Fibroblast of peridontal ligament (primary cell): Measurements from ENCODE around the gene THADA.
A peak's percentile ranks its signal among the peaks of the same experiment; 100 is the strongest.

Source experiments
- DNase-seq: peaks from one replicate; pipeline ENCODE4 v3.0.0-alpha.2; 2010; ENCODE audit errors: extremely low read depth

THADA gene

DNA sequence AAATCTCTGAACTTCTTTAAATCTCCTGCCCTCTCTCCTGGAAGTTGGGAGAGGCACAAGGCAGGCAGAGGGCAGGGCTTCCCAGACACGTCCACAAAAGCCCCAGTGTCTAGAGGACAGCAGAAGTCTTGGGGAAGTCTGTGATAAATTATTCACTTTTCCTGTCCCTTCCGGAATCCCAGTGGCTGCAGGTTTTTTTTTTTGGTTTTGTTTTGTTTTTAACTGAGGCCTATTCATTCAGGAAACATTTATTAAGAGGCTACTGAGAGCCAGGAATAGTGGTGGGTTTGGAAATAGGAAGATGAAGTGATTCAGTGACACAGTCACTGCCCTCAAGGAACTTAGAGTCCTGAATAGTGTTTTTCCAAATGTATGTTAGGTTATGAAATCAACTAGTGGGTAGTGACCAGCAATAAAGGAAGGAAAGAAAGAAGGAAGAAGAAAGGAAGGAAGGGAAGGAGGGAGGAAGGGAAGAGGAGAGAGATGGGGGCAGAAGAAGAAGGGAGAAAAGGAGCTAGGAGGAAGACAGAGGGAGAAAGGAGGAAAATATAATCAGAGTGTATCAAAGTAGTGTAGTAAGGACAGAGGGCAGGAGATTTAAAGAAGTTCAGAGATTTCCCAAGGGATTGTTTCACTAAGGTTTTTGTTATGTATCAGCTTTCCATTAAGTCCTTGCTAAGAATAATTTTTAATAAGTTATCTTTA is 270.6 kb downstream of the THADA start:
- no peak for DNase-seq

DNA sequence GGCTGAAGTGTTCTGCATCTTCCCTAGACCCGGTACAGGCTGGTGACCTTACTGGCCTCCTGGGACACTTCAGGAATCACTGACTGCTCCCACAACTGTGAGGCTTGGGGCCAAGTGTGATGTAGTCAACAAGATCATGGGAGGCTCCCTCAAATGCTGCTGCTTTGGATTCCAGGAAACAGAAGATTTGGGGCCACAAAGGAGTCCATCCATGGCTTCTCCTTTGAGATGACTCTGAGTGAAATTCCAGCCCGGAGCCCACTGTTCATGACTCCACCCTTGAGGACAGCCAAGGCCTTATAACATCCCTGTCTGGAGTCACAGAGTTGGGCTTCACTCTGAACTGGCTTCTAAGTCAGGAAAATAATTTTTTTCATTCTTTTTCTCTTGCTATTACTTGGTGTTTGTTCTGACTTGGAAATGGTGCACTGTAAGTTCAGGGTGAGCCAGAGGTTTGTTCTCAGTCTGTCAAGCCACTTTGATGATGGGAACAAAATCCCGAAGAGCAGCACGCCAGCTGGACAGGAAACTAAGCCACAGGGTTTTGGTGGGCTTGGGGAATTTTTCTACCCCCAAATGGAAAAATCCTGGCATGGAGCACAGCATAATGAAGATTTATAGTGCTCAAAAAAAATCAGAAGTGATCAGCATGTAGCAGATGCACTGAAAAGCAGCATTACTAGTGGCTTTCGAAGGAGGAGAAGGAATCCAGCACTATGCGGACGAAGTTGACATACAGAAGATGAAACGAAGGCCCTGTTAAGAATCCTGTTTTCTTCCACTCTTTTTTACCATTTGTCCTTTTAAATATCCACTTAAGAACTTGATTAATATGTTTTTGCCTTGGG is 271.4 kb downstream of the THADA start:
- DNase-seq, result no peak

DNA sequence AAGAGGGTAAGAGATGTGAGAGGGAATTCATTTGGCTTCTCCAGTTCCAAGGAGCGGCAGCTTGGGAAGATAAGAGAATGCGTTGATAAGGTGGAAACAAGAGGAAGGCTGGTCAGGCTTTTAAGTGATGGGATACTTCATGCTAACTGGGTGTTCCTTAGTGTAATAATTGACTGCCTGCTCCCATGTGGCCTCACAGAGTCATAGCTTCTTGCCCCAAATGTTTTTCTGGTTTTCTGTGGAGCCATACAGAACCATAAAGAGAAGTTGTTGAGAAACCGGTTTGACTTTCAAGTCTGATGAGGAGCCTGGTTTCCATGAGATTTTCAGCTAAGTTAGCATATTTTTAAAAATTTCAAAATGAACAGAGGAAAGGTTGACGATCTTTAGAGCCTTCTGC is 272.0 kb downstream of the THADA start:
- no peak for DNase-seq

DNA sequence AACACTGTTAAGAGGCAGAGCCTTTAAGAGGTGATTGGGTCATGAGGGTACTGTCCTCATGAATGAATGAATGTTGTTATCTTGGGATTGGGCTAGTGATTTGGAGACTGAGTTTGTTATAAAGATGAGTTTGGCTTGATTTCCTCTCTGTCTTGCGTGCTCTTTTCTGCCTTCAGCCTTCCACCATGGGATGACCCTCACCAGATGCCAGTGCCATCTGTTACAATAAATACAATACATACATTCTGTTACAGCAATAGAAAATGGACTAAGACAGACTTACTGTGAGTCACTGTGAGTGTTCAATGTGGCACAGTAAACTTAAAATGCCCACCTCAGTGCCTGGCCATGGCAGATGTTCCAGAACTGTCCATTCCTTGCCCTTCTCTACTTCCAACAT is 274.4 kb downstream of the THADA start:
- DNase-seq, result no peak

DNA sequence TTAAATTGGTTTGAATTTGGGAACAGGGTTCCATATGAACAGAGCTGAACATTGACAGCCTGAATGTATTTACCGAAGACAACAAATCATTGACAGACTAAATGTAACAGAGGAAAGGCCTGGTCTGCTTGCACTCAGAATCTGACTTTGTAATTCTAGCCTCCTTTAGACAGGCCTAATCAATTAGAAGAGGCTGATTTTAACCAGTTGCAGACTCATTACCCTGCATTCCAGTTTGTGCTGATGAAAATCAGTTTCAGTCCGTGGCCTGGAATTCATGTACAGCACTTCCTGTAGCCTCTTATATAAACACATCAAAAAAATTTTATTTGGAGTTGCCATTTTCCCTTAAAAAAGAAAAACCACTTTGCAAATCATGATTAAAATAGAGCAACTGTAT is 276.3 kb downstream of the THADA start:
- DNase-seq, result peak; percentile 90

DNA sequence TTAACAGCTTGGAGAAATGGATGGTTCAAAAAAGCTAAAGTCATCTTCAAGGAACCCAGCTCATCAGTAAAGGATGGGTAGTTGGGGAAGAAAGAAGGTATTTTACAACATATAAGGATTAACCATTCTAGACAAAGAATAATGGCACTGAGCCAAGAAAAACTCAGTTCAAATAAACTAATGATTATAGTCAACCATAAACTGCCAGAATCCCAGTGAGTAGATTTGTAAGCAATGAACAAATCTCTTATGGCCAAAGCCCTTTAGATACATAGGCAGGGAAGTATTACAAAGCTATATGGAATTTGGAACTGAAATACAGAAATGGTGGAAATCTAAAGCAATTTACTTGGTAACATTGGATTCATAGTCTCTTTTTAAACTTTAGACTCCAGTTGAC is 277.0 kb downstream of the THADA start:
- DNase-seq, result peak; percentile 84

DNA sequence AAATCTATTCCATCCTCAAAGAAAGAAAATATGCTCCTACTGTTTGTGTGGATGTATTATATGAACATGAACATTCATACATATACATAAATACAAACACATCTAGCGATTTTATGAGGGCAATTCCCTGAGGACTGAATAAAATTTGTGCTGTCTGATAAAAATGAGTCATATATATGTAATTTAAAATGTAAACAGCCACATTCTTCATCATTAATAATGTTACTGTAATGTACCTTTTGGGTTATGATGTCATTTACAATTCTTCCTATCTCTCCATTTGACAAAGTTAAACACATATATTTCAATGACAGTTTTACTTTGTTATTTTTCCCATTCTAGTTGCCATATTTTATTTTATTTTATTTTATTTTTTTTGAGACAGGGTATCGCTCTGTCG is 278.2 kb downstream of the THADA start:
- no peak for DNase-seq

DNA sequence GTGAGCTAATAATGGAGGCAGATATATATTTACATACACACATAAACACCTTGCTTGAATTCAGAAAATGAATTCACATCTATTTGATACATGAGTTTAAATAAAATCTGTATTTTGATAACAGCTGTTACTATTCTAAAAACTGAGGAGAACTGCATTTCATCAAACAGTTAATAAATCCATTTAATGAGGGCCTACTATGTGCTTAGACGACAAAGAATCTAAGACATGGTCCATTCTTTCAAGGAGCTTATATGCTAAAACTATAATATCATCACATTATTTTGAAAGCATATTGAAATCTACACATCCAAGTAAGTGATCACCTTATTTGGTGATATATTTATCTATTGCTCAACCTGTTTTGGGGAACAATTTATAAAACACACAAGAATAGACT is 278.6 kb downstream of the THADA start:
- no peak for DNase-seq

DNA sequence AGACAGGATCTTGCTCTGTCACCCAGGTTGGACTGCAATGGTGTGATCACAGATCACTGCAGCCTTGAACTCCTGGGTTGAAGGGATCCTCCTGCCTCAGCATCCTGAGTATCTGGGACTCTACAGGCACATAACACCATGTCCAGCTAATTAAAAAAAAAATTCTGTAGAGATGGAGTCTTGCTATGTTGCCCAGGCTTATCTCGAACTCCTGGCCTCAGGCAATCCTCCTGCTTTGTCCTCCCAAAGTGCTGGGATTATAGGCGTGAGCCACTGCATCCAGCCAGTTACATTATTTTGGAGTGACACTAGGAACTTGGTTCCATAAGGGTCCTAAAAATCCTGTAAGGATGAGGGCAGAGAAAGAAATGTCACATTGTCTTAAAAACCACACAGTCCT is 280.4 kb downstream of the THADA start:
- no peak for DNase-seq

DNA sequence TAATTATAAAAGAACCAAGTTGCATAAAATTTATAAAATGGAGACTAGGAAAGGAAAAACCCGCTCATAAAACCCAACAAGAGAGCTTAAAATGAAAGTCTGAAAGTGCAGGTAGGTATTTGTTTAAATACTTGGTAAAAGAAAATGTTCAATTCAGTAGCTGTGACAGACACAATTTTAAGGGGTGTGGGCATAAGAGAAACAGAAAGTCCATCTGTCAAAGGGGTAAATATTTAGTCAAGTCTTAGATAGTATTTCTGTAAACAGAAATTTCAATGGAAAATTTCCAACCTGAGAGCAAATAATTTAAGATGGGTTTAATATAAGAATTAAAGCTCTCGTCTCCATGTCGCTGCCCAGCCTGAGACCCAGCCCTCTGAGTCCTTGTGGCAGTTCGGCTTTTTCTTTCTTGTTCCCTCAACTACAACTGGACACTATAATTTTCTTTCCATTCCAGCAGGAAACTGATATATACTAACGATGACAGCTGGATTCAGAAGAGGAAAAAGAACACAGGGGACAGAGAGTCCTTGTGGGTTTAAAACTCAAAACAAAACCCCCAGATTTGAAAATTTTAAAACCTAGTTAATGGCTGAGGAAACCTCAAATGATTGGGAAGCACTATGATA is 281.4 kb downstream of the THADA start:
- no peak for DNase-seq

DNA sequence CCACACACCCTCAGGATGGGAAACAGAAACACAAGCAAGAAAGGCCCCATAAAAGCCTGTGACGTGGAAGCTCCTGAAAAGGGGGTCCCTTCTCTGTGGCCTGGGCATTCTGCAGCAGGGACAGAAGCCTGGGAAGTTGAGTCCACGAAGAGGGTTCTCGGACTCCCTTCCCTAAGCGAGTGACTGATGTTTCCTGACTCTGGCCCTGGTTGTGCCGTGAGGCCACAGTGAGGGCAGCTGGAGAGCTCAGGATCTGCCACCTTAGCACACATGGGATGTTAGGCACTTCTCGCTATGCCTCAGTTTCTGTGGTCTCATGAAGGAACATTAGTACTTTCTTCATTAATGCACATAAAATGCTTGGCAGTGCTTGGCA is 282.2 kb downstream of the THADA start:
- no peak for DNase-seq

DNA sequence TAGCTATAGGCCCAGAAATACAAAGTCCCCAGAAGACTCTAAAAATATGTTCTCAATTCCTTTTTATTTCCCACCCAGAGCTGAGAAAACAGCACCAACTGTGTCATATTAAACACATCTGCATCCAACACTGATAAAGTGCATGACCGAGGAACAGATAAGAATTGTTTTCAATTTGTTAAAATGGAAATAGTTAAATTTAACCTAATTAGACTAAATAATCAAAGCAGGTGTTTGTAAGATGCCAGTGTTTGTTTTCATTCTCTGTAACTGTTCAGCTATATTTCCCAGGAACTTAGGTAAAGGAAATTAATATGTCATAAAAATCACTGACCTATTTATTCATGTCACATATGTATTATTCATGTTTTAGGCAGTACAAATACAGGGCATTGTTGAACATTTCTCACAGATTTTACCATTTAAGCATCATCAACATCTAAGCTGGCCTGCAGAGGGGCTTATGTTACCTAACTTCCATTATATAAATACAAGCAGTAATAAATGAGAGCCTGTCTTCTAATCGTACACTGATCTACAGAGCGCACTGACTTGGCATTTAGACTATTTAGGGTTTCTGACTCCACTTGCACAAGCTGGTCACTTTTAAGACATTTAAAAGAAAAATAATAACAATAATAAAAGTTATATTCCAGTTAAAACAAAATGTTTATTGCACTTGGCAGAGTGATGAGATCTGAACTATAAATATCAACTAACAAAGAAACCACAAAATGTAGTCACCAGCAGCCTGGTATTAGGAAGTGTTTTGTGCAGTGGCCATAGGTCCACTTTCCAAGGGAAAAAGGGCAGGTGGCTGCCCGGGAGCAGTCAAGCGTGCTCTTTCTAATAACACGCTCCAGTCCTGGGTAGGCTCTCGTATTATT is 282.8 kb downstream of the THADA start:
- peak; percentile 80 for DNase-seq

DNA sequence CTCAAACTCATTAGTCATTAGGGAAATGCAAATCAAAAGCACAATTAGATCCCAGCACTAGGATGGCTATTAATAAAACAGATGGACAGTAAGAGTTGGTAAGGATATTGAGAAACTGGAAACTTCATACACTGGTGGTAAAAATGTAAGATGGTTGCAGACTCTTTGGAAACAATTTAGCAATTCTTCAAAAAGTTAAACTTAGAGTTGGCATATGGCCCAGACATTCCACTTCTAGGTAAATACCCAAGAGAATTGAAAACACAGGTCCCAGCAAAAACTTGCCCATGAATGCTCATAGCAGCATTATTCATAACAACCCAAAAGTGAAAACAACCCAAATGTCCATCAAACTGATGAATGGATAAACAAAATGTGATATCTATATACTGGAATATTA is 284.6 kb downstream of the THADA start:
- peak; percentile 76 for DNase-seq

DNA sequence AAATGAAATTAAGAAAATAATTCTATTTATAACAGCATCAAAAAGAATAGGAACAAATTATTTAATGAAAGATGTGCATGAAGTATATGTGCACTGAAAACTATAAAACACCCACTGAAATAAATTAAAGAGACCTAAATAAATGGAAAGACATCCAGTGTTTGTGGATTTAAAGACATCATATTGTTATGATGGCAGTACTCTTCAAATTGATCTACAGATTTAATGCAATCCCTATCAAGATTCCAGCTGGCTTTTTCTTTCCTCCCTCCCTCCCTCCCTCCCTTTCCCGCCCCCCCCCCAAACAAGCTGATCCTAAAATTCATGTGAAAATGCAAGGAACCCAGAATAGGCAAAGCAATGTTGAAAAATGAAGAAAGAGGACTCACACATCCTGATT is 285.9 kb downstream of the THADA start:
- no peak for DNase-seq

DNA sequence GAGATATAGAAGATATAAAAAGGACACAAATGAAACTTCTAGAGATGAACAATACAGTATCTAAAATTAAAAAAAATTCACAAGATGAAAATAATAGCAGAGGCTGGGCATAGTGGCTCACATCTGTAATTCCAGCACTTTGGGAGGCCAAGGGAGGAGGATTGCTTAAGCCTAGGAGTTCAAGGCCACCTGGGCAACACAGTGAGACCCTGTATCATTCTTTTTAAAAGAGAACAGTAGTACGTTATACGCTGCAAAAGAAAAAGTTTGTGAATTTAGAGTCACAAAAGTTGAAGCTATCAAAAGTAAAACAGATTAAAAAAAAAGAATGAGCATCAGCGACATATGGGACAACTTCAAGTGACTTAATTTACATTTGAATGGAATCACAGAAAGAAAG is 287.9 kb downstream of the THADA start:
- no peak for DNase-seq

DNA sequence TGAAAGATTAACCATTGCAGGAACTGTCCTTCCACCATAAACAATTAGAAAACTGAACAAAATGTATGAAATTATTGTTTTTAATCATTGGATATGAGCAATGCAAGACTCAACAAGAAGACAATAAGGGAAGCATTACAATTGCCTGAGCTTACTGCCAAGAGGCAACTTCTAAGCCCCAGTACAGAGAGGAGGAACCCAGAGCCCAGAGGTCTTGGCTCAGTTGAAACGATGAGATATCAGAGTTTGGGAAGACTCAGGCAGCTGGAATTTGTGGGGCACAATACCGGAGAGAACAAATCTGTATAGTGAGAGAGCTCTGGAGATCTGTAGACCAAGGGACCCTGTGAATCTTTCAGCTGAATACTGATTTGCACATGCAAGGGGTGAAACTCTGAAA is 288.8 kb downstream of the THADA start:
- DNase-seq, result no peak

DNA sequence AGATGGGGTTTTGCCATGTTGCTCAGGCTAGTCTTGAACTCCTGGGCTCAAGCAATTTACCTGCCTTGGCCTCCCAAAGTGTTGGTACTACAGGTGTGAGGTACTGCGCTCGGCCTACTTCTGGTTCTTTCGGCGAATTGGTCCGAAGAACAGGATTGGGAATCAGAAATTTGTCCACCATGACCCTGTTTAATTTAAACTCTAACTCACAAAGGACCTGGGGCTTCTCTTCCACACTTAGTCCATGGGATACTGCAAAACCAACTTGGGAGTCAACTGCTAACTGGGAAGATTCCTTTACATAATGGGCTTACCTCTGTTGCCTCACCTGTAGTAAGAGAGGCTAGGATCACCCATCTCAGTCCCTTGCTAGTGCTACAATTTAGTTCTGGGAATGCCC is 289.6 kb downstream of the THADA start:
- DNase-seq, result no peak

DNA sequence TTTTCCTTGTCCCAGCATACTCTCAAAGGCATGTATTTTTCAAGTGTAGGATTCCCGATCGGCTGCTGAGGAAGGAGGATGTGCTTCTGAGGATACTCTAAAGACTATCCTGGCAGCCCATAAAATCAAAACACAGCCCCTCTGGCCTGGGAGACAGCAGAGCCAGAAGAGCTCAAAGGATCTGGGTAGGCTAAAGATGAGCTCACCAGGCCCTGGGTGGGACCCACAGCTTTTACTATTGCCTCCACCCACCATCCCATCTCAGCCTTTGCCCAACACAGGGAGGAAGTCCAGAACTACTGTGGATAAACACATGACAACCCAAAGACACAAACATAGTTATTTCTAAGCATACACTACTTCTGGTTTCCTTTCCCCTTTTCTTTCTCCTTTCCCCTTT is 290.3 kb downstream of the THADA start:
- peak; percentile 43 for DNase-seq

DNA sequence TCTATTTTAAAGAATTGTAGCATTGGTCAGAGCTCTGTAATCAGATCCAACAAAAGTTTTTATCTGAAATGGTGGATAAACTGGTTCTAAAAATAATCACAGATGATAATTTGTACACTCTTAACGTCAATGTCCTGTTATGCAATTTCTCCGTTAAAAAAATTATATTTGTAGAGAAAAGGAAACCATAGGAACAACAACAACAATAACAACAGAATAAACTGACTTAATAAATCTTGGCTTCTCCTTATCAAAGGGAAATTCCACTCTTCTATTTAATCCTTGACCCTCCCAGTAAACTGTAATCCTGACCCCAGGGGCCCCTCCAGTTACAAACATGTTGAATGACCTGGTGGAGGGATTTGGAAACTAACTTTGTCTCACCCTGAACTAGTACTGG is 290.8 kb downstream of the THADA start:
- peak; percentile 47 for DNase-seq

DNA sequence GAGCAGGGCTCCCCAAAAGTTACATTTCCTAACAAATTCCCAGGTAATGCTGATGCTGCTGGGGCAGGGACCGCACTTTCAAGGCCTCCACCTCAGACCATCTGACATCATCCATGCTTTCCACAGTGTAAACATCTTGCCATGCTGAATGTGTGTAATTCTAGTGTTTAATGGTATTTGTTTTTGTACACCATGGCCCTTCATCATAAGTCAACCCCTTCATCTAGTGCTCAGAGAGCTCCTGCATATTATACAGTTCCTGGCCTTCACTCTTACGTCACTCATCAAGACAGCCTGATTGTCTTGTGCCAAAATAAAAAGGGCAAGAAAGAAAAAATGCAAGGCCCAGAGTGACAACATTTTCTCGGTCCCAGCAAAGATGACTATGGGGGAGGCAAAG is 291.9 kb downstream of the THADA start:
- DNase-seq, result no peak

DNA sequence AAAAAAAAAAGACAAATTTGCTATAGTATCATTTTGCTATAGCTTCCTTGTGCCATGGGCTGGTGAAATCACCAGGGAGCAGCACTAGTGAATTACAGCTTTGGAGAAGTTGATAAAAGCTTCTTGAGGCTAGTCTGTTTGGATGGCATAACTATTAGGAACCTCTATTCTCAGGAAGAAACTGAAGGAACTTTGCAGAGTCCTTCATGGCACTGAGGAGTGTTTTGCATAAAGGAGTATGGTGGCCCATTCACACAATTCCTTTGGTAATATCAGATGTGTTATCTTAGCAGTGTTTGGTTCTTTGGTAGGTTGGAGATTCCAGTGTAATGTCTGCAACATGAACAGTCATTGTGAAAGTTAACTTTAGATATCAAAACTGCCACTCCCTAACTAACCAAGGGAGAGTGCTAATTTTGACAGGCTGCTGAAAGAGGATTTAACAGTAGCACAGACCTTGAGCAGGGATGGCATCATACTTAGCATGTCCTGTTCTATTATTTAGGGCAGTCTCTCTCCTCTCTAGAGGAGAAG is 292.8 kb downstream of the THADA start:
- no peak for DNase-seq
